Osteoblast (primary cell): ENCODE results near the gene JAM2. TPM values are rescaled to one million over a fixed set of nuclear protein-coding genes. Genes with fewer than 3 reads are reported as not detected.

ENCODE experiments used
- DNase-seq: peaks from one replicate; pipeline ENCODE4 v3.0.0; 2011; ENCODE audit warnings: low spot score, mixed read lengths; ENCODE audit not compliant: insufficient read length; ENCODE audit errors: missing footprints
- H2AFZ ChIP-seq: 2 replicates; pipeline ENCODE4 v1.6.0; 2011; ENCODE audit warnings: mild to moderate bottlenecking, low read length
- H3K27ac ChIP-seq: 2 replicates; pipeline ENCODE4 v1.5.1; 2011; ENCODE audit warnings: mild to moderate bottlenecking, low read depth, low read length, moderate library complexity
- H3K27me3 ChIP-seq: 2 replicates; pipeline ENCODE4 v1.6.0; 2012; ENCODE audit warnings: mild to moderate bottlenecking, control low read depth, inconsistent platforms, low read length, moderate library complexity; ENCODE audit not compliant: insufficient read depth
- H3K36me3 ChIP-seq: 2 replicates; pipeline ENCODE4 v1.5.1; 2011; ENCODE audit warnings: mild to moderate bottlenecking, low read length, control low read depth, moderate library complexity; ENCODE audit not compliant: insufficient read depth
- H3K4me1 ChIP-seq: 2 replicates; pipeline ENCODE4 v1.5.1; 2011; ENCODE audit warnings: mild to moderate bottlenecking, low read length, control low read depth, moderate library complexity; ENCODE audit not compliant: insufficient read depth
- H3K4me2 ChIP-seq: 2 replicates; pipeline ENCODE4 v1.6.0; 2011; ENCODE audit warnings: mild to moderate bottlenecking, low read length; ENCODE audit not compliant: insufficient read depth
- H3K4me3 ChIP-seq: fragments of 200-600 bp; sonication (generic); 3 replicates; pipeline ENCODE4 v1.5.1; 2012; ENCODE audit warnings: mild to moderate bottlenecking, low read length, inconsistent platforms; ENCODE audit not compliant: insufficient read depth
- H3K79me2 ChIP-seq: 2 replicates; pipeline ENCODE4 v1.6.0; 2012; ENCODE audit warnings: mild to moderate bottlenecking, low read length, control low read depth, inconsistent platforms; ENCODE audit not compliant: insufficient read depth
- H3K9me3 ChIP-seq: 2 replicates; pipeline ENCODE4 v1.5.1; 2011; ENCODE audit warnings: low read depth, low read length, control low read depth
- H4K20me1 ChIP-seq: 2 replicates; pipeline ENCODE4 v1.6.0; 2012; ENCODE audit warnings: mild to moderate bottlenecking, low read length, control low read depth; ENCODE audit not compliant: insufficient read depth
- total RNA-seq: library from RNA; depleted of rRNA; stranded (reverse); fragments of >200 nt; gene quantifications from 2 replicates; pipeline ENCODE4 v1.2.3, GENCODE V29; 2012
- TF ChIP-seq, protein P1 (sequence below): IDR thresholded peaks from 2 replicates; pipeline ENCODE4 v1.5.1; 2011; ENCODE audit warnings: mild to moderate bottlenecking, low read depth, low read length, moderate library complexity; ENCODE audit errors: extremely low read depth

JAM2 gene
- total RNA-seq, 1 donor = 1.1 TPM

DNA sequence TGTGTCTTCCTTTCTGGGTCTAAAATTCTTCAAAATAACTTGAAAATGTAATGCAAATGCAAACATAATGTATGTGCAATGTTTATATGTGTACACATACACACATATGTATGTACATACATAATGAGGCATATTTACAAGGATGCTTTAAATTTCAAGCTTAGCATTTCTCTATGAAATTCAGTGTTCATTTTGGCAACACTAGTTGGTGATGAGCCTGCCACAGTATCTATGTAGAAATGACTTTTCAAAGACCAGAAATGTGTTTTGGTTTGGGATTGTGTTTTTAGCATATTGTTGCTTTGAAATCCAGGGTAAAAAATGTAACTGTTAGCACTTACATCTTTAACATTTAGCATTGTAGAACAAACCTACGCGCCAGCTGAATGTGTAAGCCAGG, 105.8 kb downstream of the JAM2 start:
- no peak overlapping the region for H3K4me3 ChIP-seq
- H2AFZ ChIP-seq = no peak overlapping the region
- H3K27me3 ChIP-seq = no peaks in the 10 kb centered on the region
- no peak overlapping the region for H3K27ac ChIP-seq
- H3K79me2 ChIP-seq = peaks cover 24% of the 10 kb centered on the region
- peaks cover 7% of the 10 kb centered on the region for H3K36me3 ChIP-seq
- no peaks in the 10 kb centered on the region for H4K20me1 ChIP-seq
- TF ChIP-seq, protein P1, sequence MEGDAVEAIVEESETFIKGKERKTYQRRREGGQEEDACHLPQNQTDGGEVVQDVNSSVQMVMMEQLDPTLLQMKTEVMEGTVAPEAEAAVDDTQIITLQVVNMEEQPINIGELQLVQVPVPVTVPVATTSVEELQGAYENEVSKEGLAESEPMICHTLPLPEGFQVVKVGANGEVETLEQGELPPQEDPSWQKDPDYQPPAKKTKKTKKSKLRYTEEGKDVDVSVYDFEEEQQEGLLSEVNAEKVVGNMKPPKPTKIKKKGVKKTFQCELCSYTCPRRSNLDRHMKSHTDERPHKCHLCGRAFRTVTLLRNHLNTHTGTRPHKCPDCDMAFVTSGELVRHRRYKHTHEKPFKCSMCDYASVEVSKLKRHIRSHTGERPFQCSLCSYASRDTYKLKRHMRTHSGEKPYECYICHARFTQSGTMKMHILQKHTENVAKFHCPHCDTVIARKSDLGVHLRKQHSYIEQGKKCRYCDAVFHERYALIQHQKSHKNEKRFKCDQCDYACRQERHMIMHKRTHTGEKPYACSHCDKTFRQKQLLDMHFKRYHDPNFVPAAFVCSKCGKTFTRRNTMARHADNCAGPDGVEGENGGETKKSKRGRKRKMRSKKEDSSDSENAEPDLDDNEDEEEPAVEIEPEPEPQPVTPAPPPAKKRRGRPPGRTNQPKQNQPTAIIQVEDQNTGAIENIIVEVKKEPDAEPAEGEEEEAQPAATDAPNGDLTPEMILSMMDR = no peak
- H3K4me1 ChIP-seq = no peaks in the 10 kb centered on the region
- no peak overlapping the region for H3K4me2 ChIP-seq
- no peak for DNase-seq
- H3K9me3 ChIP-seq = no peaks in the 10 kb centered on the region

DNA sequence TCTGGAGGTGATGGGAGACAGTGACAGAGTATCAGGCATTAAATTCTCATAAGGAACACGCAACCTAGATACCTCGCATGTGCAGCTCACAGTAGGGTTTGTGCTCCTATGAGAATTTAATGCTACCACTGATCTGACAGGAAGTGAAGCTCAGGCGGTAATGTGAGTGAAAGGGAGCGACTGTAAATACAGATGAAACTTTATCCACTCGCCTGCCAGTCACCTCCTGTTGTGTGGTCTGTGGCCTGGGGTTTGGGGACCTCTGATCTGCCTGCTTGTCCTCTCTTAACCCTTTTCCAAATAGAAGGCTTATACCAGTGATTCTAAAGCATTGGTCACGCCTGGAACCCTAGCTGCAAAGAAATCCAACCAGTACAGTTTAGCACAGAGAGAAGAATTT, 111.0 kb downstream of the JAM2 start:
- Histone ChIP-seq H3K4me3 (no peak overlapping the region), H3K36me3 (peaks cover 18% of the 10 kb centered on the region), H3K4me1 (no peaks in the 10 kb centered on the region), H2AFZ (peak overlapping the region; percentile 23), H3K27ac (no peak overlapping the region), H4K20me1 (no peaks in the 10 kb centered on the region), H3K79me2 (no peaks in the 10 kb centered on the region), H3K27me3 (no peaks in the 10 kb centered on the region), H3K9me3 (no peaks in the 10 kb centered on the region), H3K4me2 (no peak overlapping the region)
- TF ChIP-seq, protein P1 = no peak
- DNase-seq = no peak

DNA sequence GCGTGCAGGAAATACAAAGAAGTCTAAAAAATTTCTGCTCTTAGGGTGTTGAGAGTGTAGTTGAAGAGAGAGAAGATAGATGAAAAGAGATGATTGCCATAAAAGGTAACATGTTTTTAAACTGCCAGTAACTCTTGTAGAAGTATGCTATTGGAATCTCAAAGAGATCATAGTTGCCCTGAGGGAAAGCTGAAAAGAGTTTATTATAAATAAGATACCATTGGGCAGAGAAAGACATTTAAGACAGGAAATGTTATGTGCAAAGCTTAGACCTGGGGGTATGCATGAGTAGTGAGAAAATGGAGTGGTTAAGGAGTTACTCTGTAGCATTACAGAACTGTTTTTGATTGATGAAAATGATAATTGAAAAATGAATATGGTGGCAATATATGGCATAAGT, 113.4 kb downstream of the JAM2 start:
- TF ChIP-seq, protein P1 = no peak
- Histone ChIP-seq H4K20me1 (no peaks in the 10 kb centered on the region), H3K79me2 (no peaks in the 10 kb centered on the region), H3K36me3 (peaks cover 18% of the 10 kb centered on the region), H2AFZ (no peak overlapping the region), H3K4me2 (no peak overlapping the region), H3K4me1 (peaks cover 3% of the 10 kb centered on the region), H3K4me3 (no peak overlapping the region), H3K9me3 (no peaks in the 10 kb centered on the region), H3K27me3 (no peaks in the 10 kb centered on the region), H3K27ac (no peak overlapping the region)
- no peak for DNase-seq

DNA sequence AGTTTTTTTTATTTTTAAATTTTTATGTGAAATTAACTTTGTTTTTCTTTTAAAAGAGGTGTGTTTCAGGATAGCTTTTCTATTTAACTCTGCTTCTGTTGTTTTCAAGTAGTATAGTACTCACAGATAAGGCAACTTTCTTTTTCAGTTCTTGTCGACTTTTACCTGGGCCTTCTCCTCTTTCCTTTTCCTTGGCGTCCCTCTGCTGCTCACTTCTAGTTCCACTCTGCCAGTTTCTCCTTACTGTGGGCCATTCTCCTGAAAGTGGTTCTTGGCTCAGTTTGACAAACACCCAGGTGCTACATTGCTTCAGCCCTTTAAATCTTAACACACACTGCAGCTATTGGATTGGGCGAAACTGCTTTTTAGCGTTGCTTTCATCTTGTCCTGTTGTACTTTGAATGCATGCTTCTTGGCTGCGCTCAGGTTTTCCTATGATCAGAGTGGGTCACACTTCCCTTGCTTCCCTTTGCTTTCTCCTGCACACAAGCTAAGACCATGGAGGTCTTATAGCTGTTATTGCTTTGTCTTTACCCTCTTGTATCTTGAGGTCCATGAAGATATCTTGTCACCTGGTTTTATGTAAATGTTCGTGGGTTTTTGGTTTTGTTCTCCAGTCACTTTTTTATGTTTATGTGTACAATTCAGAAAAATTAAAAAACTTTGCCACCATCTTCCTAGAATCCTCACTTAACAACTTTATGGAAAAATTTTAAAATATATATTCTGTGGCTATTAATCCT, 117.3 kb downstream of the JAM2 start:
- no peaks in the 10 kb centered on the region for H3K27me3 ChIP-seq
- no peaks in the 10 kb centered on the region for H3K9me3 ChIP-seq
- H2AFZ ChIP-seq = no peak overlapping the region
- peaks cover 3% of the 10 kb centered on the region for H3K4me1 ChIP-seq
- peaks cover 24% of the 10 kb centered on the region for H3K36me3 ChIP-seq
- H3K27ac ChIP-seq = no peak overlapping the region
- no peaks in the 10 kb centered on the region for H3K79me2 ChIP-seq
- no peak overlapping the region for H3K4me3 ChIP-seq
- no peak for DNase-seq
- H4K20me1 ChIP-seq = no peaks in the 10 kb centered on the region
- H3K4me2 ChIP-seq = peak overlapping the region; percentile 41
- TF ChIP-seq, protein P1 = no peak
